CD14-positive monocyte (primary cell): Measurements from ENCODE around the gene SEC22A. TPM values are rescaled to one million over a fixed set of nuclear protein-coding genes. Genes with fewer than 3 reads are reported as not detected.

Experiments
- DNase-seq, 3 donors: peaks; one replicate each; pipeline ENCODE4 v3.0.0-alpha.2; 2011 to 2022
- H2AFZ ChIP-seq: 2 replicates; pipeline ENCODE4 v1.6.0; 2012; ENCODE audit warnings: mild to moderate bottlenecking, low read depth, low read length, inconsistent platforms; ENCODE audit not compliant: insufficient read depth, poor library complexity, severe bottlenecking
- H3K27ac ChIP-seq, 2 donors: 1 replicate in 1 of 2; 2 replicates in 1 of 2; pipeline ENCODE4 v1.5.1; 2012 to 2013; ENCODE audit warnings: low read length in 2 of 2, control low read depth in 1 of 2, inconsistent platforms in 1 of 2, low read depth in 1 of 2, mild to moderate bottlenecking in 1 of 2
- H3K27me3 ChIP-seq, 2 donors: one replicate each; pipeline versions ENCODE4 v1.6.0 to v1.6.1; 2011 to 2013; ENCODE audit warnings: low read length in 2 of 2; ENCODE audit not compliant: control insufficient read depth in 2 of 2, insufficient read depth in 2 of 2
- H3K36me3 ChIP-seq, 2 donors: replicated peaks in 1 of 2; 1 replicate in 1 of 2; 2 replicates in 1 of 2; pipeline versions ENCODE4 v1.5.1 to v1.6.1; 2012 to 2013; ENCODE audit warnings: low read length in 2 of 2, control low read depth in 1 of 2, inconsistent platforms in 1 of 2, mild to moderate bottlenecking in 1 of 2; ENCODE audit not compliant: insufficient read depth in 2 of 2, control insufficient read depth in 1 of 2
- H3K4me1 ChIP-seq, 2 donors: 1 replicate in 1 of 2; 2 replicates in 1 of 2; pipeline versions ENCODE4 v1.5.1 to v1.6.1; 2012 to 2013; ENCODE audit warnings: low read length in 2 of 2, control low read depth in 1 of 2, inconsistent platforms in 1 of 2, mild to moderate bottlenecking in 1 of 2, moderate library complexity in 1 of 2; ENCODE audit not compliant: insufficient read depth in 2 of 2, control insufficient read depth in 1 of 2
- H3K4me2 ChIP-seq: replicated peaks from 2 replicates; pipeline ENCODE3; 2012; ENCODE audit warnings: low read length, moderate library complexity, mild to moderate bottlenecking; ENCODE audit not compliant: poor library complexity, severe bottlenecking; ENCODE audit errors: extremely low read depth
- H3K4me3 ChIP-seq, 3 experiments: fragments of 200-600 bp in 1 of 3; sonication (generic) in 1 of 3; replicated peaks in 1 of 3; 1 replicate in 2 of 3; 2 replicates in 1 of 3; pipeline ENCODE4 v1.5.1; 2011 to 2013; ENCODE audit warnings: low read length in 3 of 3, mild to moderate bottlenecking in 3 of 3, control low read depth in 2 of 3, low read depth in 2 of 3, inconsistent platforms in 1 of 3, moderate library complexity in 1 of 3
- H3K79me2 ChIP-seq: 2 replicates; pipeline ENCODE4 v1.6.0; 2012; ENCODE audit warnings: mild to moderate bottlenecking, control low read depth, inconsistent platforms, low read length, moderate library complexity; ENCODE audit not compliant: insufficient read depth
- H3K9ac ChIP-seq: 2 replicates; pipeline ENCODE4 v1.6.0; 2017; ENCODE audit warnings: low read length, mild to moderate bottlenecking; ENCODE audit not compliant: insufficient read depth, poor library complexity, severe bottlenecking
- H3K9me3 ChIP-seq, 2 donors: replicated peaks in 1 of 2; 1 replicate in 1 of 2; 2 replicates in 1 of 2; pipeline versions ENCODE4 v1.5.1 to v1.6.1; 2012 to 2013; ENCODE audit warnings: low read length in 2 of 2, control low read depth in 1 of 2; ENCODE audit not compliant: control insufficient read depth in 1 of 2, insufficient read depth in 1 of 2
- H4K20me1 ChIP-seq: 2 replicates; pipeline ENCODE4 v1.6.0; 2012; ENCODE audit warnings: mild to moderate bottlenecking, low read length, control low read depth, moderate library complexity; ENCODE audit not compliant: insufficient read depth
- H3K27ac Mint-ChIP-seq, 7 donors: one replicate each; pipeline ENCODE4 v1.8.0; 2020; ENCODE audit warnings: mild to moderate bottlenecking in 7 of 7, mixed read lengths in 7 of 7, moderate library complexity in 6 of 7, inconsistent platforms in 2 of 7
- H3K27me3 Mint-ChIP-seq, 3 donors: one replicate each; pipeline ENCODE4 v1.8.0; 2021 to 2022; ENCODE audit warnings: low read depth in 3 of 3, mild to moderate bottlenecking in 3 of 3, mixed read lengths in 3 of 3, moderate library complexity in 3 of 3, inconsistent platforms in 1 of 3
- H3K36me3 Mint-ChIP-seq, 2 donors: one replicate each; pipeline ENCODE4 v1.8.0; 2020; ENCODE audit warnings: mixed read lengths in 2 of 2, inconsistent platforms in 1 of 2, mild to moderate bottlenecking in 1 of 2
- H3K4me1 Mint-ChIP-seq: one replicate; pipeline ENCODE4 v1.8.0; 2020; ENCODE audit warnings: mild to moderate bottlenecking, mixed read lengths
- H3K4me3 Mint-ChIP-seq, 2 donors: one replicate each; pipeline ENCODE4 v1.8.0; 2020; ENCODE audit warnings: mild to moderate bottlenecking in 2 of 2, mixed read lengths in 2 of 2, moderate library complexity in 1 of 2
- H3K9me3 Mint-ChIP-seq, 7 donors: one replicate each; pipeline ENCODE4 v1.8.0; 2020 to 2022; ENCODE audit warnings: mixed read lengths in 7 of 7, mild to moderate bottlenecking in 6 of 7, moderate library complexity in 6 of 7, inconsistent platforms in 2 of 7
- WGBS: methylation state at CpG from one replicate; pipeline ENCODE4 v1.1.5; 2013; ENCODE audit warnings: missing lambda C conversion rate; ENCODE audit not compliant: insufficient coverage; 5-methylcytosine and 5-hydroxymethylcytosine counted together
- intact Hi-C, 2 donors: fragments of 100-400 bp; cut with micrococcal nuclease; formaldehyde crosslinking; loops; one replicate each; pipeline versions ENCODE4 v1.15.0 to v1.15.1; 2023
- polyA plus RNA-seq, 3 donors: library from polyadenylated mRNA; depleted of rRNA in 1 of 3; unstranded in 2 of 3; stranded (reverse) in 1 of 3; fragments of 300-500 nt in 2 of 3; fragments of >200 nt in 1 of 3; fragmentation: Illumina TruSeq in 2 of 3; gene quantifications; 1 replicate in 2 of 3; 2 replicates in 1 of 3; pipeline ENCODE4 v1.2.3, GENCODE V29; 2012 to 2021
- TF ChIP-seq, protein P1 (sequence below): fragments of 200-600 bp; IDR thresholded peaks from one replicate; pipeline ENCODE4 v1.8.0; 2022; ENCODE audit warnings: antibody characterized with exemption, mild to moderate bottlenecking

SEC22A gene
- polyA plus RNA-seq, 3 donors: 6.4 to 11.0 (median 8.8) TPM

DNA sequence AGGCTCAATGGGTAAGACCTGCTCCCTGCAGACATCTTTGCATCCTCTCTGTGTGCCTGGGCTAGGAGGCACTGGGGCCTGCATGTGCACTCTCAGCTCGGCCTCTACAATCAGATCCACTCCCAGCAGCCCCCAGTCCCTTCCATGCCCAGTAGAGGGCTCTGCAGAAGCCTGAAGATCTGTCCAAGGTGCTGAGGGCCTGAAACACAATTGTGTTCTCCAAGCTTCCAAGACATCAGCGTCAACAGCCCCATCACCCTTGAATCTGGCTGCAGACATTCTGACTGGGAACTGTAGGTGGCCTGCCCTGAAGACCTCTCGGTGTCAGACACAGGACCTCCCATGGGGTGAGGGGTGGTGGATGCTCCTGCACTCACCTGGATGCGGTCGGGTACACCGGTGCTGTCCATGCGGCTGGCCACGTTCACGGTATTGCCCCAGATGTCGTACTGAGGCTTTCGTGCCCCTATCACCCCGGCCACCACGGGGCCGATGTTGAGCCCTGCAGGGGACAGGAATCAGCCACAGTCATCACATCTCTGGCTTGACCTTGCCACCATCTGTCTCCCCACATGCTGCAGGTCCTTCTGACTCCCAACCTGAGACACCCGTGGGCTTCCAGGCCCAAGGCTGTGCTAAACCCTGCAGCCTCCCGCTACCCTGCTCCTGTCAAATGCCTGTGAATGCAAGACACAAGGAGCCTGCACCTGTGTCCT lies 84.7 kb downstream of the SEC22A start:
- no peak overlapping the region for H3K4me2 ChIP-seq
- peaks cover 5 to 6% (median 5%) of the 10 kb centered on the region in 3 donors for H3K27me3 Mint-ChIP-seq
- WGBS: 89% methylated on average over 14 of the region's 16 CpGs
- H3K79me2 ChIP-seq: no peaks in the 10 kb centered on the region
- no peak overlapping the region for H3K4me3 ChIP-seq
- no peak overlapping the region for H3K27ac ChIP-seq
- no peaks in the 10 kb centered on the region for H4K20me1 ChIP-seq
- H2AFZ ChIP-seq: no peak overlapping the region
- no peaks in the 10 kb centered on the region for H3K9me3 ChIP-seq
- DNase-seq: no peak
- H3K4me1 Mint-ChIP-seq: no peaks in the 10 kb centered on the region
- no peaks in the 10 kb centered on the region for H3K36me3 ChIP-seq
- TF ChIP-seq, protein P1, sequence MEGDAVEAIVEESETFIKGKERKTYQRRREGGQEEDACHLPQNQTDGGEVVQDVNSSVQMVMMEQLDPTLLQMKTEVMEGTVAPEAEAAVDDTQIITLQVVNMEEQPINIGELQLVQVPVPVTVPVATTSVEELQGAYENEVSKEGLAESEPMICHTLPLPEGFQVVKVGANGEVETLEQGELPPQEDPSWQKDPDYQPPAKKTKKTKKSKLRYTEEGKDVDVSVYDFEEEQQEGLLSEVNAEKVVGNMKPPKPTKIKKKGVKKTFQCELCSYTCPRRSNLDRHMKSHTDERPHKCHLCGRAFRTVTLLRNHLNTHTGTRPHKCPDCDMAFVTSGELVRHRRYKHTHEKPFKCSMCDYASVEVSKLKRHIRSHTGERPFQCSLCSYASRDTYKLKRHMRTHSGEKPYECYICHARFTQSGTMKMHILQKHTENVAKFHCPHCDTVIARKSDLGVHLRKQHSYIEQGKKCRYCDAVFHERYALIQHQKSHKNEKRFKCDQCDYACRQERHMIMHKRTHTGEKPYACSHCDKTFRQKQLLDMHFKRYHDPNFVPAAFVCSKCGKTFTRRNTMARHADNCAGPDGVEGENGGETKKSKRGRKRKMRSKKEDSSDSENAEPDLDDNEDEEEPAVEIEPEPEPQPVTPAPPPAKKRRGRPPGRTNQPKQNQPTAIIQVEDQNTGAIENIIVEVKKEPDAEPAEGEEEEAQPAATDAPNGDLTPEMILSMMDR: peak; percentile 67
- H3K4me3 Mint-ChIP-seq: no peak overlapping the region
- H3K27me3 ChIP-seq: no peaks in the 10 kb centered on the region
- H3K36me3 Mint-ChIP-seq: no peaks in the 10 kb centered on the region
- no peaks in the 10 kb centered on the region for H3K4me1 ChIP-seq
- H3K27ac Mint-ChIP-seq: no peak overlapping the region
- intact Hi-C loops: no loop called here
- no peak overlapping the region for H3K9ac ChIP-seq
- no peaks in the 10 kb centered on the region for H3K9me3 Mint-ChIP-seq

DNA sequence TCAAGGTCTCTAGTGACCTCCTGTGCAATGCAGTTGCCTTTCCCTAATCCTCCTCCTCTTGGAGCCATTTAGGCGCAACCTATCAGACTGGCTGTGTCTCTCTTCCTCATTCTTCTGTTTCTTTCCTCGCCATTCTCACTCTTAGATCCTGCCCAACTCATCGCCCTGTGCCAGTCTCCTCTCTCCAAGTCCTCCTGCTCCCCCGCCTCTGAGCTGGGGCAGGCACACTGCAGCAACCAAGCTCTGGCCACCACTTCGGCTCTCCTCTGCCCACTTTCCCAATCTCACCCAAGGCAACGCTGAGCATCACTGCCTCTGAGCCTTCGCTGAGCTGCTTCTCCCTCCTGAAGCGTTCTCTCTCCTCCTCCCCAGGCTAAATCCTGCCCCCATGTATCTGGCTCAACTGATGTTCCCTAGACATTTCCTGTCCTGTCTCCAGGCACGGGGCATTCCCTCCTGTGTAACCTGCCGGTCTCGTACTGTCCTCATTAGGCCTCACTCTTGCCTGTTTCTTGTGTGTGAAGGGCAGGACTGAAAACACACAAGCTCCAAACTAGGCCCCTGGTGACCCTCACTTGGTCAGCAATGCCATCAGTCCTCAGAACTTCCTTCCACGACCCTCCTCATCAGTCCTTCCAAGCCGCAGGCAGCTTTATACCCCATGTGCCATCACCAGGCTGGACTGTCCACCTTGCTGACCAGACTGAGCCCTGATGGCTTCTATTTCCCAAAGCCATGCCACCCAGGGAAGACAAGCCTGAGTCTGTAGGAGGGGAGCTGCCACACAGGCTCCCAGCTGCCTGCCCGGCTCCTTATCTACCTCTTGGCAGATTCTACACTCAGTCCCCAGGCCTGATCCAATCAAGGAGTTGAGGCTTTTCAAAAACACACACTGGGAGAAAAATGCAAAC lies 85.6 kb downstream of the SEC22A start:
- no peaks in the 10 kb centered on the region for H3K27me3 ChIP-seq
- no peak for DNase-seq
- intact Hi-C loops: no loop called here
- H3K9me3 Mint-ChIP-seq: no peaks in the 10 kb centered on the region
- TF ChIP-seq, protein P1: no peak
- peak overlapping the region in 2 of 7 donors; percentile 25 to 54 for H3K27ac Mint-ChIP-seq
- 91% methylated on average over 10 of the region's 14 CpGs for WGBS
- H3K4me1 ChIP-seq: no peaks in the 10 kb centered on the region
- no peaks in the 10 kb centered on the region for H3K9me3 ChIP-seq
- H3K36me3 Mint-ChIP-seq: no peaks in the 10 kb centered on the region
- H3K79me2 ChIP-seq: no peaks in the 10 kb centered on the region
- H3K4me3 Mint-ChIP-seq: no peak overlapping the region
- H3K36me3 ChIP-seq: no peaks in the 10 kb centered on the region
- peaks cover 2 to 7% (median 5%) of the 10 kb centered on the region in 3 donors for H3K27me3 Mint-ChIP-seq
- no peaks in the 10 kb centered on the region for H4K20me1 ChIP-seq
- H3K4me3 ChIP-seq: no peak overlapping the region
- no peak overlapping the region for H3K9ac ChIP-seq
- H3K4me1 Mint-ChIP-seq: no peaks in the 10 kb centered on the region
- H3K27ac ChIP-seq: no peak overlapping the region
- no peak overlapping the region for H2AFZ ChIP-seq
- no peak overlapping the region for H3K4me2 ChIP-seq
